HG03196 (cell line): Measurements from ENCODE around the gene C8A.

Source experiments
- ATAC-seq: cut with Tn5 transposase; IDR thresholded peaks from one replicate; pipeline ENCODE4 v1.9.1; 2021; ENCODE audit not compliant: unreplicated experiment

Gene C8A

DNA sequence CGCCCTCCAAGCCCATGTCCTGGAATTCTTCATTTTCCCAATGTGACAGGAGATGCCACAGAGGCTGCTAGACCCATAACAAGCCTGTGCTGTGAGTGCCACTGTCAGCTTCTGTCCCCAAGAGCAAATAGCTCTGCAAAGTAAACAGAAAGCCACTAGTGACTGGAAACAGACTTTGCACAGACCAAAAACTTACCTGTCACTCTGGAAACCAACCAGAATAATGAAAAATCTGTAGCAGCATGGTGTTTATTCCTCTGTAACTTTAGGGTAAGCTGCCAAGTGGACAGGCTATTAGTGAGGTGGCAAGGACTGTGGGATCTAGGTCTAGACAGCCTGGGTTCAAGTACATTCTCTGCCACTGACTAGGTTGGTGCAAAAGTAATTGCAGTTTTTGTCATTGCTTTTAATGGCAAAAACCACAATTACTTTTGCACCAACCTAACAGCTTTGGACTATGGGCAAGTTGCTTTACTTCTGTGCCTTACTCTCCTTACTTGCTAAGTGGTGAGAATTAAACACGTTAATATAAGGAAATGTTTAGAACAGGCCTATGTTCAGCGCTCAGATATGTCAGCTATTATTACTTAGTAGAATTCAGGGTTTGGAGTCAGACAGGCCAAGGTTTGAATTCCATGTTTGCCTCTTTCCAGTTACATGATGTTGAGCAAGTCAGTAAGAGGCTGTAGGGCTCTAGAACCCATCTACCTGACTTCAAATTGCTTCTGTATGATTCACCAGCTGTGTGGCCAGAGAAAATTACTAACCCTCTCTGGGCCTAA lies 111.5 kb downstream of the C8A start, which contains the start of gene C8B:
Gene C8B, minus strand, starts transcription at position 100 of the 782 bp plus-strand sequence. Its CDS starts 67 bp downstream, at position 33.
- ATAC-seq: no peak

DNA sequence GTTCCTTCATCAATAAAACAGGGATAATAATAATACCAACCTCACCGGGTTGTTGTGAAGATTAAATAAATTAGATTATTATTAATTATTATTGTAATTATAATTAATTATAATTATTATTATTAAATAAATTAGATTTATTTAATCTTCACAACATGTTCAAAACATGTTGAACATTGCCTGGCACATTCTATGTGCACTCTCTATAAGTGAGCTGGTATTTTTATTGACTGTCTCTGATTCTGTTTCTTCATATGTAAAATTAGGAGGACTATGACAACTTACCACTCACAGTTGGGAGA lies 112.1 kb downstream of the C8A start:
- ATAC-seq: no peak

DNA sequence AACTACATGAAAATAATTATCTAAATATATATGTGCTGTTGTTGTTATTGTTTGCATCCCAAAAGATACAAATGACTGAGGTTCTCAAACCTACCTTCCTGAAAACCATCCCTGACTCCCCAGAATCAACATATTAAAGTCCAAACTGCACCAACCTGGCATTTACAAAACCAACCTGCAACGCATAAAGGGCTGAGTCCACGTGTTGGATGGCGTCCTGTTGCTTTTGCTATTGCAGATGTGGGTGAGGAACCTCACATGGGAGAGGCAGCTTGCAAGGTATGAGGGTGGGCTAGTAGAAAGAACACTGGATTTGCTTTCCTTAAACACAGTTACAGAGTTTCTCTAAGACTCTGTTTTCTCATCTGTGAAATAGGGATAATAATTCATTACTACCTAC lies 112.8 kb downstream of the C8A start:
- ATAC-seq: no peak
